ENCODE data around the gene KLHL35. TPM values are rescaled to one million over a fixed set of nuclear protein-coding genes. Genes with fewer than 3 reads are reported as not detected.

KLHL35 gene
- total RNA-seq, 1 experiment from 2014 or later: 0.83 TPM

DNA sequence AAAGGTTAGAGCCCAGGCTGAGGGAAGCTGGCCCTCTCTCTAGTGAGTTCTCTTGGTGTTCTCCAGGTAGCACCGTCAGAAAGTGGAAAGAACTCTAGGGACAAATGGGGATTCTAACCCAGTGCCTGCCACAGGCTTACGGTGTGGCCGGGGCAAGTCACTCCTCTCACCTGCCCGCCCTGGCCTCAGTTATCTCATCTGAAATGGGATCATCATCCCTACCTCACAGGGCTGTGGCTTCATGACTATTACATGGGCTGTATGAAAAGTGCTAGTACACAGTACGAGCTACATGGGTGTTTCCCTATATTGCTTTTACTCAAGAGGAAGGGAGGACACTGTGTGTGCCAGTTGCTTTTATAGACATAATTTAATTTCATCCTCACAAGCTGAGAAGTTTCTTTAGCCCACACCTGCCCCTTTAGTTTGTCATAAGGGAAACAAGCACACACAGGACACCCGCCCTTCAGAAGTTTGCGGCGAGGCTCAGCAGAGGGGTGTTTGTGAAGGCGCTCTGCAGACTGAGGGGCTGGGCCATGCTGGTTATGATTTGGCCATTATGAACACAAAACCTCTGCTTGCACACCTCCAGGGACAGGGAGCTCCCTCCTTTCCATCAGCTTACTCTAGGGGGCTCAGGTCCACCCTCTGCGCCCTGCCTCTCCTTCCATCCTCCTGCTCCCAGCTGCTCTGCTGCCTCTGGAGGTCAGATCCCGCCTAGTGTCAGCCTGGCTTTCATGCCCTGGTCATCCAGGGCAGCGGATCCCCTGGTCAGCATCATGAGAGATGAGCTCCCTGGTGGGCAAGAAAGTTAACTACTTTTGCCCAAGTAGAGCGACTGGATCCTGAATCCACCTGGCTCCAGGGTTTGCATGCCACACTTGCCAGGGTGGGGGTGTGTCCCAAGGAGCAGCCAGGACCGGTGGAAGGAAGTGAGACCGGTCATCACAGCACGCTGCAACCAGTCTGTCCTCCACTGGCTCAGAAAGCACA, 1.2 kb downstream of the KLHL35 start:
- Histone ChIP-seq H2AK5ac (ENCODE audit: insufficient read length, low read length) (no peak overlapping the region), H3K56ac (ENCODE audit: insufficient read length, low read depth, low read length) (no peak overlapping the region), H3K14ac (ENCODE audit: insufficient read depth, low read length) (no peak overlapping the region), H2BK5ac (ENCODE audit: insufficient read length, low read length) (no peak overlapping the region), H3K4me2 (ENCODE audit: insufficient read depth, insufficient read length, low read length) (peak overlapping the region; percentile 25), H2AFZ (ENCODE audit: low read length) (no peak overlapping the region), H3K18ac (ENCODE audit: insufficient read length, low read depth, low read length) (no peak overlapping the region), H3K79me2 (ENCODE audit: insufficient read depth, low read length) (no peaks in the 10 kb centered on the region), H4K20me1 (ENCODE audit: control insufficient read depth, insufficient read depth, insufficient read length) (no peaks in the 10 kb centered on the region), H3K23ac (ENCODE audit: insufficient read length, low read depth, low read length) (no peak overlapping the region), H3K9me3 (ENCODE audit: control insufficient read depth, low read depth, low read length) (peaks cover 10% of the 10 kb centered on the region), H3K23me2 (ENCODE audit: insufficient read length, low read depth, low read length, poor library complexity, severe bottlenecking) (peaks cover 6% of the 10 kb centered on the region), H4K91ac (ENCODE audit: insufficient read length, low read depth, low read length) (no peak overlapping the region), H3K27me3 (ENCODE audit: insufficient read depth, low read length) (peaks cover 41% of the 10 kb centered on the region), H4K8ac (replicated peaks; ENCODE audit: insufficient read length, low read depth, low read length) (no peak overlapping the region), H2BK120ac (ENCODE audit: low read depth, low read length, poor library complexity, severe bottlenecking) (no peak overlapping the region), H3K79me1 (ENCODE audit: insufficient read depth, low read depth, low read length, poor library complexity, severe bottlenecking) (no peaks in the 10 kb centered on the region), H3K4ac (ENCODE audit: low read depth, low read length) (no peak overlapping the region), H3K4me1 (ENCODE audit: insufficient read depth, low read length) (peaks cover 3% of the 10 kb centered on the region; the same call in 1 of the 2 replicates), H4K5ac (ENCODE audit: insufficient read length, low read depth, low read length) (no peak overlapping the region), H2BK20ac (ENCODE audit: low read depth, low read length, poor library complexity, severe bottlenecking) (no peak overlapping the region), H2BK15ac (ENCODE audit: low read depth, low read length) (no peak overlapping the region), H2BK12ac (ENCODE audit: insufficient read length, low read depth, low read length) (no peak overlapping the region), H3K27ac (ENCODE audit: insufficient read length, low read depth, low read length) (no peak overlapping the region), H3T11ph (ENCODE audit: low read length) (no peak overlapping the region), H3K9ac (ENCODE audit: extremely low read depth, insufficient read length, low read length) (no peak overlapping the region)
- peak; percentile 61 for DNase-seq
- Mint-ChIP-seq H3K4me1 (peaks cover 29% of the 10 kb centered on the region in 2 experiments), H3K36me3 (ENCODE audit: insufficient read depth in 1 of 3, low read depth in 3 of 3) (peaks cover 3 to 11% (median 8%) of the 10 kb centered on the region in 3 experiments; a peak in 6 of 7 replicates), H3K27ac (no peak overlapping the region; a peak in 1 of 7 replicates), H3K9me3 (peaks cover 16 to 24% of the 10 kb centered on the region in 2 experiments), H3K27me3 (ENCODE audit: low read depth) (peaks cover 62% of the 10 kb centered on the region), H3K4me3 (peak overlapping the region in 1 of 2 experiments; percentile 82; a peak in 3 of 5 replicates)
- no CpG with 5 or more reads among the region's 16 CpGs for WGBS (ENCODE audit: extremely low coverage, insufficient read length, low lambda C conversion rate)
- TF ChIP-seq, protein P1, sequence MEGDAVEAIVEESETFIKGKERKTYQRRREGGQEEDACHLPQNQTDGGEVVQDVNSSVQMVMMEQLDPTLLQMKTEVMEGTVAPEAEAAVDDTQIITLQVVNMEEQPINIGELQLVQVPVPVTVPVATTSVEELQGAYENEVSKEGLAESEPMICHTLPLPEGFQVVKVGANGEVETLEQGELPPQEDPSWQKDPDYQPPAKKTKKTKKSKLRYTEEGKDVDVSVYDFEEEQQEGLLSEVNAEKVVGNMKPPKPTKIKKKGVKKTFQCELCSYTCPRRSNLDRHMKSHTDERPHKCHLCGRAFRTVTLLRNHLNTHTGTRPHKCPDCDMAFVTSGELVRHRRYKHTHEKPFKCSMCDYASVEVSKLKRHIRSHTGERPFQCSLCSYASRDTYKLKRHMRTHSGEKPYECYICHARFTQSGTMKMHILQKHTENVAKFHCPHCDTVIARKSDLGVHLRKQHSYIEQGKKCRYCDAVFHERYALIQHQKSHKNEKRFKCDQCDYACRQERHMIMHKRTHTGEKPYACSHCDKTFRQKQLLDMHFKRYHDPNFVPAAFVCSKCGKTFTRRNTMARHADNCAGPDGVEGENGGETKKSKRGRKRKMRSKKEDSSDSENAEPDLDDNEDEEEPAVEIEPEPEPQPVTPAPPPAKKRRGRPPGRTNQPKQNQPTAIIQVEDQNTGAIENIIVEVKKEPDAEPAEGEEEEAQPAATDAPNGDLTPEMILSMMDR (conservative IDR thresholded peaks at IDR 0.05): peak; percentile 28; the same call in 1 of the 3 replicates
